ENCODE measurements around the gene LSP1.

The LSP1 gene

GRCh38 chr11:1924181-1924580, 71.3 kb downstream of the LSP1 start:
- no peak overlapping the region for H2AFZ ChIP-seq (ENCODE audit: low read length, unreplicated experiment)
- no peak overlapping the region for H3K4me3 ChIP-seq (ENCODE audit: low read depth, low read length)
- no peaks in the 10 kb centered on the region for H3K27me3 ChIP-seq (ENCODE audit: insufficient read depth, low read length)
- H3K79me2 ChIP-seq (ENCODE audit: control insufficient read depth, insufficient read depth, low read length, unreplicated experiment): no peaks in the 10 kb centered on the region
- H3K27ac ChIP-seq (ENCODE audit: low read depth, low read length): no peak overlapping the region
- H3K4me1 ChIP-seq (ENCODE audit: control insufficient read depth, insufficient read depth, low read length, unreplicated experiment): peaks cover 11% of the 10 kb centered on the region
- H3K36me3 ChIP-seq (ENCODE audit: insufficient read depth, low read length): no peaks in the 10 kb centered on the region

GRCh38 chr11:1924646-1925372, 71.9 kb downstream of the LSP1 start:
- no peak overlapping the region for H3K27ac ChIP-seq (ENCODE audit: low read depth, low read length)
- no peaks in the 10 kb centered on the region for H3K27me3 ChIP-seq (ENCODE audit: insufficient read depth, low read length)
- no peak overlapping the region for H2AFZ ChIP-seq (ENCODE audit: low read length, unreplicated experiment)
- no peak overlapping the region for H3K4me3 ChIP-seq (ENCODE audit: low read depth, low read length)
- no peaks in the 10 kb centered on the region for H3K36me3 ChIP-seq (ENCODE audit: insufficient read depth, low read length)
- no peaks in the 10 kb centered on the region for H3K79me2 ChIP-seq (ENCODE audit: control insufficient read depth, insufficient read depth, low read length, unreplicated experiment)
- H3K4me1 ChIP-seq (ENCODE audit: control insufficient read depth, insufficient read depth, low read length, unreplicated experiment): peaks cover 11% of the 10 kb centered on the region

- Histone ChIP-seq H2AFZ (ENCODE audit: low read length, unreplicated experiment) (no peak overlapping the region), H3K4me3 (ENCODE audit: low read depth, low read length) (no peak overlapping the region), H3K27me3 (ENCODE audit: insufficient read depth, low read length) (no peaks in the 10 kb centered on the region), H3K27ac (ENCODE audit: low read depth, low read length) (no peak overlapping the region), H3K4me1 (ENCODE audit: control insufficient read depth, insufficient read depth, low read length, unreplicated experiment) (peaks cover 11% of the 10 kb centered on the region), H3K36me3 (ENCODE audit: insufficient read depth, low read length) (no peaks in the 10 kb centered on the region), H3K79me2 (ENCODE audit: control insufficient read depth, insufficient read depth, low read length, unreplicated experiment) (no peaks in the 10 kb centered on the region)
These were observed 72.7 kb downstream of the LSP1 start for GRCh38 chr11:1925373-1926155.

- Histone ChIP-seq H3K79me2 (ENCODE audit: control insufficient read depth, insufficient read depth, low read length, unreplicated experiment) (no peaks in the 10 kb centered on the region), H3K4me3 (ENCODE audit: low read depth, low read length) (no peak overlapping the region), H3K36me3 (ENCODE audit: insufficient read depth, low read length) (no peaks in the 10 kb centered on the region), H3K27me3 (ENCODE audit: insufficient read depth, low read length) (no peaks in the 10 kb centered on the region), H3K27ac (ENCODE audit: low read depth, low read length) (no peak overlapping the region), H2AFZ (ENCODE audit: low read length, unreplicated experiment) (no peak overlapping the region), H3K4me1 (ENCODE audit: control insufficient read depth, insufficient read depth, low read length, unreplicated experiment) (peaks cover 12% of the 10 kb centered on the region)
These were observed 73.5 kb downstream of the LSP1 start for GRCh38 chr11:1926156-1927025.

DNA sequence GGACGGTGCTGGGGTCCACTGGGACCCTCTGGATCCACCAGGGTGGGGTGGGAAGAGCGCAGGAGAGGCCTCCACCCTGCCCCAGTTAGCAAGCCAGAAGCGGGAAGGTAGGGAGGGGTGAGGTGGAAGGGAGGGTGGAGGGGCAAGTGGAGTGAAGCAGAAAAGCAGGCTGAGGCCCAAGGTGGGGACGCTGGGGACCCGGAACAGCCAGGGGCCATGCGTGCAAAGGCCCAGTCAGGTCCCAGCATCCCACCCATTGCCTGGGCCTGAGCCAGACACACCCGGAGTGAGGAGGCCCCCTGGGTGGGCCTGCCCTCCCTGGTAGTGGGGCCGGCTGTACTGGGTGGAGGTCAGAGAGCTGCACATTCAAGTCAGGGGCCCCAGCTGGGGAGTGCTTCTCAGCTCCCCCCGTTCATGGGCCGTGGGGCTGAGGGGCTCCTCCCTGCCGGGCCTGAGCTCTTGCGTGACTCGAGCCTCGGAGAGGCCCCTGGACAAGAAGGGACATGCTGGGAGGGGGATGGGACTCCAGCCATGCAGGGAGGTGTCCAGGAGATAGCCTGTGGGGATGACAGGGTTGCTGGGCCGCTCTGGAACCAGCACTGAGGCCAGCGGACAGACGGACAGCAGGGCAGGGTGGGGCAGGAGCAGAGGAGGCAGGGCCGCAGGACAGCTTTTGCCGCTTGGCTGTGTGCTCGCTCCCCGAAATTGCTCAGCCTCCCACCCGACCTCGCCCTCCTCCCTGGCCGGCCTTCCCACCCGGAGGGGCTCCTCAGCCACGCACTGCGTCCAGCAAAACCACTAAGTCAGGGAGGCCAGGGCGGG, 74.4 kb downstream of the LSP1 start:
- Histone ChIP-seq H3K79me2 (ENCODE audit: control insufficient read depth, insufficient read depth, low read length, unreplicated experiment) (no peaks in the 10 kb centered on the region), H3K27ac (ENCODE audit: low read depth, low read length) (no peak overlapping the region), H2AFZ (ENCODE audit: low read length, unreplicated experiment) (no peak overlapping the region), H3K4me3 (ENCODE audit: low read depth, low read length) (no peak overlapping the region), H3K4me1 (ENCODE audit: control insufficient read depth, insufficient read depth, low read length, unreplicated experiment) (peaks cover 8% of the 10 kb centered on the region), H3K27me3 (ENCODE audit: insufficient read depth, low read length) (no peaks in the 10 kb centered on the region), H3K36me3 (ENCODE audit: insufficient read depth, low read length) (no peaks in the 10 kb centered on the region)

- Histone ChIP-seq H3K4me1 (ENCODE audit: control insufficient read depth, insufficient read depth, low read length, unreplicated experiment) (peaks cover 8% of the 10 kb centered on the region), H3K27me3 (ENCODE audit: insufficient read depth, low read length) (no peaks in the 10 kb centered on the region), H3K79me2 (ENCODE audit: control insufficient read depth, insufficient read depth, low read length, unreplicated experiment) (no peaks in the 10 kb centered on the region), H2AFZ (ENCODE audit: low read length, unreplicated experiment) (no peak overlapping the region), H3K36me3 (ENCODE audit: insufficient read depth, low read length) (no peaks in the 10 kb centered on the region), H3K27ac (ENCODE audit: low read depth, low read length) (no peak overlapping the region), H3K4me3 (ENCODE audit: low read depth, low read length) (no peak overlapping the region)
These were observed 75.1 kb downstream of the LSP1 start for GRCh38 chr11:1927848-1928469.

DNA sequence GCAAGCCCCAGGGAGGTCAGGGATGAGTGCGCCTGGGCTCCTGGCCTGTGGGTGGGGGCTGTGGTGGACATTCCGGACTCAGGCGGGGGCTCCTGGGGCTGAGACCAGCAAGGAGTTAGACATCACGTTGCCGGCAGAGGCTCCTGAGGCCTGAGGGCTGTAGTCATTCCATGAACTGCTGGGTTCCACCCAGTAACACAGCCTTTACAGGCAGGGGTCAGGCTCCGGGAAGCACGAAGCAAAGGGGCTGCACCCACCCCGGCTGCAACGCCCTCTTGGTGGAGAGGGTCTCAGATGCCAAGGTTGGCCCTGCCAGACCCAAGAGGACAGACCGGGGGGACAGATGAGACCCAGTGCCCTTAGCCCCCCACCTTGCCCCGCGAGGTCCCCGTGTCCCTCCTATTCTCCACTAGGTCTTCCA, 75.6 kb downstream of the LSP1 start:
- no peak overlapping the region for H2AFZ ChIP-seq (ENCODE audit: low read length, unreplicated experiment)
- no peaks in the 10 kb centered on the region for H3K79me2 ChIP-seq (ENCODE audit: control insufficient read depth, insufficient read depth, low read length, unreplicated experiment)
- H3K27me3 ChIP-seq (ENCODE audit: insufficient read depth, low read length): no peaks in the 10 kb centered on the region
- H3K36me3 ChIP-seq (ENCODE audit: insufficient read depth, low read length): no peaks in the 10 kb centered on the region
- peaks cover 8% of the 10 kb centered on the region for H3K4me1 ChIP-seq (ENCODE audit: control insufficient read depth, insufficient read depth, low read length, unreplicated experiment)
- H3K4me3 ChIP-seq (ENCODE audit: low read depth, low read length): no peak overlapping the region
- H3K27ac ChIP-seq (ENCODE audit: low read depth, low read length): no peak overlapping the region

- no peak overlapping the region for H3K4me3 ChIP-seq (ENCODE audit: low read depth, low read length)
- H3K27ac ChIP-seq (ENCODE audit: low read depth, low read length): no peak overlapping the region
- 0 out of 2 replicates have a peak, but pooled peaks cover under 1% of the 10 kb centered on the region for H3K27me3 ChIP-seq (ENCODE audit: insufficient read depth, low read length)
- H3K36me3 ChIP-seq (ENCODE audit: insufficient read depth, low read length): no peaks in the 10 kb centered on the region
- H3K79me2 ChIP-seq (ENCODE audit: control insufficient read depth, insufficient read depth, low read length, unreplicated experiment): no peaks in the 10 kb centered on the region
- H2AFZ ChIP-seq (ENCODE audit: low read length, unreplicated experiment): no peak overlapping the region
- peaks cover 8% of the 10 kb centered on the region for H3K4me1 ChIP-seq (ENCODE audit: control insufficient read depth, insufficient read depth, low read length, unreplicated experiment)
These were observed 76.1 kb downstream of the LSP1 start for GRCh38 chr11:1928891-1929541.

DNA sequence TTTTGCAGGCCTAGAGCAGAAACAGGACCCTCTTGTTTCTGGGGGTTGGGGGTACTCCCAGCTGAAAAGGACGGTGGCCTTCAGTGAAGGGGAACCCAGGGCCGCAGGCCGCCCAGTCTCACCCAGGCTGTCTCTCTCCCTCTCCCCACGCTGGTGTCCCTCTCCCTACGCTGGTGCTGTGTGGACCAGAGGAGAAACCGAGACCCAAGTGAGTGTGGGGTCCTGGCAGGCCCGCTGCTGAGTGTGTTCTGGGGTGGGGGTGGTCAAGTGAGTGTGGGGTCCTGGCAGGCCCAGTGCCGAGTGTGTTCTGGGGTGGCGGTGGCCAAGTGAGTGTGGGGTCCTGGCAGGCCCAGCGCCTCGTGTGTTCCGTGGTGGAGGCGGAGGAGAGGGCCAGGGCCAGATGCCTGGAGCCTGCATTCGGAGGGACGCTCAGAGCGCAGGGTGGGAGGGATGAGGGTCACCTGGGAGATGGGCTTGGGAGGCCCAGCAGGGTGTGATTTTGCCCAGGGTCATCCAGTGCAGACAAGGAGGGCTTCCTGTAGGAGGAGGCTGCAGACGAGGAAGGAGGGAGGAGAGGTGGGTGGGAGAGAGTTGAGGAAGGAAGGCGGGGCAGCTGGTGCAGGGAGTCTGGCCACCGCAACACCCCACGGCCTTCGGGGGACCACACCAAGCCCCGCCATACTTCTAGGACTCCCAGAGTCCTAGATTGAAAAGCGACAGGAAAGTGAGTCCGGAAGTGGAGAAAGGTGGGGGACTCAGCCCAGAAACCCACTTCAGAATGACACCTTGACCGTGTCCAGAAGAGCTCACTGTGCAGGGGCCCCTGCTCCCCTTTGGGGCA, 77.0 kb downstream of the LSP1 start:
- H3K36me3 ChIP-seq (ENCODE audit: insufficient read depth, low read length): no peaks in the 10 kb centered on the region
- no peak overlapping the region for H3K27ac ChIP-seq (ENCODE audit: low read depth, low read length)
- peaks cover 8% of the 10 kb centered on the region for H3K4me1 ChIP-seq (ENCODE audit: control insufficient read depth, insufficient read depth, low read length, unreplicated experiment)
- peaks cover 6% of the 10 kb centered on the region; the same call in 1 of the 2 replicates for H3K27me3 ChIP-seq (ENCODE audit: insufficient read depth, low read length)
- no peaks in the 10 kb centered on the region for H3K79me2 ChIP-seq (ENCODE audit: control insufficient read depth, insufficient read depth, low read length, unreplicated experiment)
- no peak overlapping the region for H3K4me3 ChIP-seq (ENCODE audit: low read depth, low read length)
- H2AFZ ChIP-seq (ENCODE audit: low read length, unreplicated experiment): no peak overlapping the region

Measured in ACC112 (cell line).